ENCODE measurements around the gene HDAC8. TPM values are rescaled to one million over a fixed set of nuclear protein-coding genes. Genes with fewer than 3 reads are reported as not detected.
"Not testable (repeated sequence)": the region's sequence is repeated elsewhere in the genome, so short reads cannot be mapped to it uniquely, and the experiment has no call there.

Gene HDAC8
- total RNA-seq, 4 donors from 2014 or later, result 9.0 to 18.1 (median 14.2) TPM

DNA sequence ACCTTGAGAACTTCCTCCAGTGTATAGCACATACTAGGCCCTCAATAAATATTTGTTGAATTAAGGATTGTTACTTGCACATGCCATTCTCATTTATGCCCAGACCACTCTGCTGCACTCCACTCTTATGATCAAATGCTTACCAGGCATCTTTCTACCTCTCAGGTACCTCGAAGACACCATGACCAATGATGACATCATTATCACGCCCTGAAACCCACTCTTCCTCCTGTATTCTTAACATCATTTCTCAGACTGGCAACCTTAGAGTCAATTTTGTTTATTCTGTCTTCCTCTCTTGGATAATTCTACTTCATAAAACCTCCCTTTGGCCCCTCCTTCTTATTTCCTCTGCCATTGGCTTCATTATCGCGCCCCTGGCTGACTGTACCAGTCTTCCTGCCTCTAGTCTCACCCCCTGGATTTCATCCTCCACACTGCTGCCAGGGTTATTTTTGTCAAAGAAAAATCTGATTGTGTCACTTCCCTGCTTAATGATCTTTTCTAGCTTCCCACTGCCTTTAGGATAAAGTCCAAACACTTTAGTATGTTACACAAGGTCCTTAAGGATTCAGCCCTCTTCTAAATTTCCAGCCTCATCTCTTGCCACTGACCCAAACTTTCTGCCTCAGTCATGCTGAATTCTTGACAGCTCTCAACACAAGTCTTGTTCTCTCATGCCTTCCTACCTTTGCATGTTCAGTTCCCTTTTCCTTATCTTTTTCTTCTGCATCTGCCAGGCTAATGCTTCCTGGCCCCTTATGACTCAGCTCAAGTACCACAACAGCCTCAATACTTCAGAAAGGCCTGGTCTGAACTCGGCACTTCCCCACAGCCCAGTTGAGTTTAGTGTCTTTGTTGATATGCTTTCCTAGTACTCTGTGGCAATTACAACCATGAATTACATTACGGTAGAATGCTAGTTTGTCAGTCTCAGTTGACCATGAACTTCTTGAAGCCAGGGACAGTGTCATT lies 45.8 kb downstream of the HDAC8 start:
- Histone ChIP-seq H3K4me1 (peaks cover 5 to 9% of the 10 kb centered on the region in 2 donors), H3K4me3 (no peak overlapping the region), H3K27me3 (peaks cover 0 to 3% (median 0%) of the 10 kb centered on the region in 3 donors), H3K36me3 (no peaks in the 10 kb centered on the region), H3K9me3 (no peaks in the 10 kb centered on the region), H3K27ac (no peak overlapping the region)
- TF ChIP-seq POLR2A (IDR thresholded peaks at IDR 0.05), result no peak
- no peak for TF ChIP-seq CTCF (IDR thresholded peaks at IDR 0.05 in 4 of 5, conservative IDR thresholded peaks at IDR 0.05 in 1 of 5)
- ATAC-seq (no peak), DNase-seq (no peak)
- intact Hi-C loops (cut with DNase I; ENCODE audit: low total_unique reads), result no loop called here
- in situ Hi-C loops (cut with MboI; ENCODE audit: low sequenced_read_pairs in 4 of 4), result loop anchor here in 2 of 4 donors (25.0 kb wide), 3 partner anchors 240 to 515 kb away; partner anchors contain the start of genes ERCC6L (in 1 of the 2) and RPS4X (in 1 of the 2)

DNA sequence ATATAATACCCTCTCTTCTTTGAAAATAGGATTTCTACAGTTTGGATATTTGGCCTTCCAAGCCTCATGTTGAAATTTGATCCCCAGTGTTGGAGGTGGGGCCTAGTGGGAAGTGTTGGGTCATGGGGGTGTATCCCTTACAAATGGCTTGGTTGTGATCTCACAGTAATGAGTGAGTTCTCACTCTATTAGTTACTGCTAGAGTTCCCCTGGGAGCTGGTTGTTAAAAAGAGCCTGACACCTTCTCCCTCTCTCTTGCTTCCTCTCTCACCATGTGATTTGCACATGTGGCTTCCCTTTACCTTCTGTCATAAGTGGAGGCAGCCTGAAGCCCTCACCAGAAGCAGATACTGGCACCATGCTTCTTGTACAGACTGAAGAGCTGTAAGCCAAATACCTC lies 73.9 kb downstream of the HDAC8 start:
- peaks cover 0 to 6% (median 0%) of the 10 kb centered on the region in 3 donors for H3K9me3 ChIP-seq
- ATAC-seq (no peak), DNase-seq (no peak)
- H3K36me3 ChIP-seq, result no peaks in the 10 kb centered on the region
- TF ChIP-seq POLR2A (IDR thresholded peaks at IDR 0.05), result no peak
- TF ChIP-seq CTCF (IDR thresholded peaks at IDR 0.05 in 4 of 5, conservative IDR thresholded peaks at IDR 0.05 in 1 of 5), result no peak
- no peaks in the 10 kb centered on the region for H3K4me1 ChIP-seq
- in situ Hi-C loops (cut with MboI; ENCODE audit: low sequenced_read_pairs in 4 of 4) (no loop called here), intact Hi-C loops (cut with DNase I; ENCODE audit: low total_unique reads) (no loop called here)
- H3K4me3 ChIP-seq, result no peak overlapping the region
- no peak overlapping the region for H3K27ac ChIP-seq
- H3K27me3 ChIP-seq, result no peaks in the 10 kb centered on the region

- DNase-seq (no peak), ATAC-seq (no peak)
- no peaks in the 10 kb centered on the region for H3K4me1 ChIP-seq
- in situ Hi-C loops (cut with MboI; ENCODE audit: low sequenced_read_pairs in 4 of 4) (no loop called here), intact Hi-C loops (cut with DNase I; ENCODE audit: low total_unique reads) (no loop called here)
- H3K36me3 ChIP-seq, result no peaks in the 10 kb centered on the region
- no peaks in the 10 kb centered on the region for H3K27me3 ChIP-seq
- no peak overlapping the region for H3K27ac ChIP-seq
- no peaks in the 10 kb centered on the region for H3K9me3 ChIP-seq
- H3K4me3 ChIP-seq, result no peak overlapping the region
- TF ChIP-seq POLR2A (IDR thresholded peaks at IDR 0.05) (no peak), CTCF (IDR thresholded peaks at IDR 0.05 in 4 of 5, conservative IDR thresholded peaks at IDR 0.05 in 1 of 5) (no peak)
Observed at GRCh38 chrX:72495046-72495445, 77.6 kb downstream of the HDAC8 start.

DNA sequence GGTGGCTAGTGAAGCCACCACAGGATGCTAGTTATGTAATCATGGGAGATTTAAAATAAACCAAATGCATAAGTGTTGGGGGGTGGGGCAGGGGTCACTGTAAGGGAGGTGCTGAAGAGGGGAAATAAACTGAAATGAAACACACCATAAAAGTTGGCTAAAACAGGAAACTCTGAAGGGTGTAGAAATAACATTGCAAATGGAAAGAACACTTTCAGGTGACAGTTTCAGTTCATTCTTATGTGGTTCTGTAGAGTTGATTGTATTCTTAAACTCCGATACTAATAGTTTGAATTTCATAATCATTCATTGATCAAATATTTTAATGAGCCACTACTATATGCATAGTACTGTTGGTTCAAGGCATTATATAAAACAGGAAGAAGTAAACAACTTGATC lies 80.1 kb downstream of the HDAC8 start:
- Histone ChIP-seq H3K27me3 (no peaks in the 10 kb centered on the region), H3K4me3 (no peak overlapping the region), H3K9me3 (no peaks in the 10 kb centered on the region), H3K36me3 (no peaks in the 10 kb centered on the region), H3K4me1 (no peaks in the 10 kb centered on the region), H3K27ac (no peak overlapping the region)
- DNase-seq (no peak), ATAC-seq (no peak)
- in situ Hi-C loops (cut with MboI; ENCODE audit: low sequenced_read_pairs in 4 of 4), result no loop called here
- no peak for TF ChIP-seq CTCF (IDR thresholded peaks at IDR 0.05 in 4 of 5, conservative IDR thresholded peaks at IDR 0.05 in 1 of 5)
- no peak for TF ChIP-seq POLR2A (IDR thresholded peaks at IDR 0.05)
- intact Hi-C loops (cut with DNase I; ENCODE audit: low total_unique reads), result no loop called here

DNA sequence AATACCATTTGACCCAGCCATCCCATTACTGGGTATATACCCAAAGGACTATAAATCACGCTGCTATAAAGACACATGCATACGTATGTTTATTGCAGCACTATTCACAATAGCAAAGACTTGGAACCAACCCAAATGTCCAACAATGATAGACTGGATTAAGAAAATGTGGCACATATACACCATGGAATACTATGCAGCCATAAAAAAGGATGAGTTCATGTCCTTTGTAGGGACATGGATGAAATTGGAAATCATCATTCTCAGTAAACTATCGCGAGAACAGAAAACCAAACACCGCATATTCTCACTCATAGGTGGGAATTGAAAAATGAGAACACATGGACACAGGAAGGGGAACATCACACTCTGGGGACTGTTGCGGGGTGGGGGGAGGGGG lies 82.4 kb downstream of the HDAC8 start:
- H3K9me3 ChIP-seq; H3K27me3 ChIP-seq; ATAC-seq; DNase-seq; H3K36me3 ChIP-seq; in situ Hi-C loops (cut with MboI; ENCODE audit: low sequenced_read_pairs in 4 of 4); H3K27ac ChIP-seq; intact Hi-C loops (cut with DNase I; ENCODE audit: low total_unique reads); H3K4me1 ChIP-seq; H3K4me3 ChIP-seq: not testable (repeated sequence)

Data from gastrocnemius medialis (tissue), 4 donors.